HG03175 (cell line): Measurements from ENCODE around the gene NRAP.

Experiments
- ATAC-seq: cut with Tn5 transposase; IDR thresholded peaks from one replicate; pipeline ENCODE4 v1.9.1; 2021; ENCODE audit warnings: mild to moderate bottlenecking, moderate library complexity; ENCODE audit not compliant: unreplicated experiment

Gene NRAP

GRCh38 chr10:113613427-113613826 lies 50.4 kb downstream of the NRAP start:
- ATAC-seq = no peak

DNA sequence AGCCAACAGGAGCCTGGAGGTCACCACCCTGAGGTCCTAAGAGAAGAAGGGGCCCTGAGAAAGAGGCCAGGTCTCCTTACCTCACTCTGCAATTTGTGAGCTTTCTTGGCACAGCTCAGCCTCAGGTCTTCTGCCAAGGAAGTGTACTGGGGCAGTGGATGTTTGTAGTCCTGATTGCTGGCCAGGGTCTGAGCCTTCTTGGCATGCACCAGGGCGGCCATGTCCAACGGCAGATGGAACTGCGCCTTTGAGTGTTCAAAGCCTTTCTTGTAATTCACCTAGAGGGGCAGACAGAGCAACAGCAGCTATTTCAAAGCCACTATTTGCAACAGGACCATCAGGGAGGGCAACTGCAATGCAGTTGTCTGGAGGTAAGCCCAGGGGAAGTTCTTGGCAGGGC lies 51.7 kb downstream of the NRAP start:
- ATAC-seq = no peak

DNA sequence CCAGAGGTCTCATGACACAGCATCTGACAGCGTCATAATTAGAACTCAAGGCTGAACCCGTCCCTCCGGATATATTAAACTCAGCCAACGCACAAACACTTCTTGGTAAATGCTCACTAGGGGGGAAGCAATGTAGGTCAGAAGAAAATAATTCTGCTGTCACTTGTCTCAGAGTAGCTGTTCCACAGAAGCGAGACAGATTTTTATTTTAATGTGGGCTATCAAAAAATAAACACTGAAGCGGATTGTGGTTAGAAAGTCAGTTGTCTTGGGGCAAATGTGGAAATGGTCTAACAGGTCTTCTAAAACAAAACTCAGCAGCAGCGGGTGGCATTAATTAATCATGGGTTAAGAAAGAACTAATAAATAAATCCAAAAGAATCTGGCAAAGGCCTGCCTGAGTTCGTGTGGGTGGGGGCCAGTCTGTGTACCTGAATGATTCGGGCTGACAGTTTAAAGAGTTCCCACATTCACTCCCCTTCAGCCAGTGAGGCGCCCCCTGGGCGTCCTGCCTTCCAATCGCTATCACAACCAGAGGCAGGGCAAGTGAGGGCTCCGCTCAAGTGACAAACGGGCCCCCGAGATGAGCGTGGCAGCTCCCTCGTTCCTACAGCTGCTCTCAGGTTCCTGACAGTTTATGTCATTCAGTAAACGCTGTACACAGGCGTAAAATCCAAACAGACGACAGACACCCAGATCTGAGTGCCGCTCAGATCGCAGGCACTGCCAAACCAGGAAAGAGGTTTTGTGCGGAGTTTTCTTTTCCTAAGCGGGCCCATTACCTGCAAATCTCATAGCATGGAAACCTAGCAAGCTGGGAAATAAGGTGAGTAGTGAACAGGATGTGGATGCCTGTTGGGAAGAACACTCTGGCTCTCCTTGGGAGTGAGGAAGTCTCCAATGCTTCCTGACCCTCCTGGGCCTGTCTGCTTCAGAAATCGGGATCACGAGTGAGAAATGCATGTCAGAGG lies 52.9 kb downstream of the NRAP start:
- no peak for ATAC-seq

GRCh38 chr10:113609704-113610108 lies 54.1 kb downstream of the NRAP start:
- ATAC-seq = no peak

DNA sequence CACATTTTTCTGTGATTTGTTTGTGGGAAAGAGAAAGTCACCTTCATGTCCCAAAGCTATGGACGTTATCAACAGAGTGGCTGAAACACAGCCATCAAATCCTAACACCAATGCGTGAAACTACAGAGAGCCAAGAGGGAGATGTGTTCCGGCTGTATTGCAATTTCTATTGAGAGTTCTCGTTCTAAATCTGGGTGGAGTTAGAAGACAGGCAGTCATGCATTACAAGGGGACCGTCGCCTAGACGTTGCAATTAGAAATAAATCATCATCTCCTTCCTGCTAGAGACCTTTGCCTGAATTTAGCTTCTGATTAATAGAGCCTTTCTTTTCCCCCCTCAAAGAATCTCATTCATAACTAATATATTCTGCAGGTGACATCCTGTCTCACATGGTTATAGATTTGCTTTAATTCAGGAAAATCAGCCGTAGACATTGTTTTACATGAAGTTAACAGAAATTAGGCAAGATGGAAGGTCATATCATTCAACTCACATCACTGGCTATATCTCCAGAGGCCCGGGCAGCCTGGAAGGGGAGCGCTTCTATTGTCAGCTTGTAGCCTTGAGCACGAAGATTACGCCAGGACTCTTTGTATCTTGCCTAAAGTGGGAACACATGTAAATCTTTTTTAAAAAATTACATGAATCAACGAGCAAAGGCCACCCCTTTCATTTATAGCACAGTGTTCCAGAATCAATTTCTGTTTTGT lies 58.4 kb downstream of the NRAP start:
- no peak for ATAC-seq

DNA sequence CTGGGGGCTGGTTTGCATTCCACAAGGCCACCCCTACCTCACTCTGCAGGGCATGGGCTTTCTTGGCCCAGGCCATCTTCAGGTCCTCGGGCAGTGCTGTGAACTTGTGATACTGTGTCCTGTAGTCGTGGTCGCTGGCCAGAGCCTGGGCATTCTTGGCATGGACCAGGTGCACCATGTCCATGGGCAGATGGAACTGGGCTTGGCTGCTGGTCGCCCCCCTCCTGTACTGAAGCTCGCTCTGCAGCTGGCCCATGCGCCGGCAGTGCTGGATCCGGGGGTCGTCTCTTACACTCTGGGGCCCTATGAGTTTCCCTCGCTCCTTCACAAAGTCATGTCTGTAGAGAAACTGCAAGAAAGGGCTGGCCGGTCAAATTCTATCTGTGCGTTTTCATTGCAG lies 59.3 kb downstream of the NRAP start:
- ATAC-seq = no peak

GRCh38 chr10:113603057-113603777 lies 60.6 kb downstream of the NRAP start:
- no peak for ATAC-seq

- no peak for ATAC-seq
These were observed 63.3 kb downstream of the NRAP start for GRCh38 chr10:113600569-113600968.

GRCh38 chr10:113594652-113595051 lies 69.2 kb downstream of the NRAP start:
- no peak for ATAC-seq

DNA sequence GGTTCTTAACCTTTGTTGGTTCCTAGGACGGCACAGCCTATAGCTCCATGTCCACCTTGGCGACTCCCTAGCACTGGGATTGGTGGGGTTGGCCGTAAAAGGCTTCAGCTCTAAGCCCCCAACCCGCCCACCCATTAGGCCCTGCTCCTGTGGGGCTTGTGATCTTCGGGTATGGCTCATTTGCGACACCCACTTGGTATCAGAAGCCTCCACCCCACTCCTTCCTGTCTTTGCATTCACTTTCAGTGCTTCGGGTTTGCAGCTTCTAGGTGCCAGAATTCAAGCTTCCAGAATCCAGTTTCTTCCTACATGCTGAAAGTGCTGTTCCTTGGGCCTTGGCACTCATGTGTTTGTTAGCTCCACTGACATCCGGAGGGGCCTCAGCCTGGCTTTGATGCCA lies 71.5 kb downstream of the NRAP start:
- no peak for ATAC-seq

DNA sequence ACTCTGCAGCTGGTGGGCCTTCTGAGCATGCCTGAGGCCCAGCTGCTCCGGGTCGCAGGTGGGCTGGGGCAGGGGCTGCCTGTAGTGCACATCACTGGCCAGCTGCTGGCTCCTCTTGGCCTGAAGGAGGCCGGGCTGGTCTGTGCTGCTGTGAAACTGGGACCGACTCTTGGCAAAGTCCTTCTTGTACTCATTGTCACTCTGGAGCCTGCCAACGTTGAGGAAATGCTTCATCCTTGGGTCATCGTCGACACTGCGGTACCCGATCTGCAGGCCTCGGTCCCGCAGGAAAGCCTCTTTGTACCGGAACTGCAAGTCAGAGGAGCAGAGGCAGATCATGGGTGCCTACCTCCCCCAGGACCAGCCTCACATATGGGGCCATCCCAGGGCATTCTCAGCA lies 73.3 kb downstream of the NRAP start:
- ATAC-seq = no peak

DNA sequence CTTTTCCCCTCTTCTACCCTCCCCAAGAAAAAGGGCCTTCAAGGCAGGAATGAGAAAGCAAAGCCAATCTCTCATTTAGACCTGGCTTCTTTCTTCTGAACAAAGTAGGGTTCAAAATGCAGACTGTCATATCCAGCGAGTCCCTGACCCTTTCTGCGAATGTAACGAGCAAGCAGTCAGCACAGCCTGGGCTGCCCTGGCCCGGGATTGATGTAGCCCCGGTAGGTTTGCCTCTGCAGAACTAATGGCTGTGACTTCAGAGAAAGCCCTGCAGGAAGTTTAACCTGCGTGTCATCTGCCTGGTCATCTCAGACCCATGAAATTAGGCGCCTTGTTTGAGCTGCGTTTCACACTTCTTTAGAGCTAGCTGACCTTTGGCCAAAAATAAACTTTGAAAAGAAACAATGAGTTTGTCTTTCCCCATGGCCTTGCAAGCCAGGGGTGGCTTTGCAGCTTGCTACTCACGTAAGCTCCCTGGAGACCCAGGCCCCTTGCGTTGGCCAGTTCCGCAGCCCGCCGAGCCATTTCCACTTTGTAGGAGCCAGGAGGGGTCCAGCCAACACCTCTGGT lies 74.6 kb downstream of the NRAP start:
- no peak for ATAC-seq

GRCh38 chr10:113585949-113586348 lies 77.9 kb downstream of the NRAP start:
- peak; percentile 52 for ATAC-seq

GRCh38 chr10:113583571-113583970 lies 80.3 kb downstream of the NRAP start:
- ATAC-seq = no peak

DNA sequence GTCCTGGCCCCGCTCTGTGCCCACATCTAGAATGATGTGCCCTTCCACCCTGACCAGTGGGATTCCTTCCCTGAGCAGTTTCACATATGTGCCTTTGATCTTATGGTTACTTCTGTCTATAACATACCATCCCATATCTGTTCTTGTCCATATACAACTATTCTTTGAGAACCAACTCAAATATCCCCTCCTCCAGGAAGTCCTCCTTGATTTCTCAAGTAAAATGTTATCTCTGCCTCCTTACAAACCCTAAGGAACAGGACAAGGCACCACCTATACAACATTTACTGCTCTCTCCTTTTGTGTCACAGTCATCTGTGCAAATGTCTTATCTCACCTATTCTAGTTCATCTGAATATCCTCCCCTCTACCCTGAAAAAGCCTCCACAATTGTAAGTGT lies 82.7 kb downstream of the NRAP start:
- ATAC-seq = no peak

GRCh38 chr10:113578773-113579172 lies 85.1 kb downstream of the NRAP start:
- ATAC-seq = no peak

- no peak for ATAC-seq
These were observed 87.0 kb downstream of the NRAP start for GRCh38 chr10:113576852-113577251.

- no peak for ATAC-seq
These were observed 90.5 kb downstream of the NRAP start for GRCh38 chr10:113573368-113573767.

GRCh38 chr10:113572520-113573290 lies 91.1 kb downstream of the NRAP start:
- ATAC-seq = no peak

DNA sequence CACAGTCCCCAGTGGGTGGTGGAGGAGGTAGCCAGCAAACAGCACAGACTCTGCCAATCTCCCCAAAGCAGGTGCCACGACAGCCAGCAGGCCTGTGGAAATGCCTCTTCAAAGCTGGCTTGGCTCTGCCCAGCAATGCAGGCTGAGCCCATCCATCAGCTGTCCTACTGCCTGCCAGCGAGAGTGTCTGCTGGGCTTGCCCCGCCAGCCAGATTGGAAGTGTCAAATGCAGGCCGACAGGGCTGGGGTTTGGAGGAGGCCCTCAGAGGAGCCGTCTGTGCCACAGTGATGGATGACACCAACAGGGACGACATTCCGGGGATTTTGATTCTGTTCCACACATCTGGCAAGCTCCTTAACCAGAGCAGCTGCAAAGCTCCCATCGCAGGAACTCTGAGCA lies 94.3 kb downstream of the NRAP start:
- ATAC-seq = no peak
